HG02938 (cell line): Measurements from ENCODE around the gene NT5DC4.
A peak's percentile ranks its signal among the peaks of the same experiment; 100 is the strongest.

Source experiments
- ATAC-seq: cut with Tn5 transposase; IDR thresholded peaks from one replicate; pipeline ENCODE4 v1.9.1; 2021; ENCODE audit warnings: mild to moderate bottlenecking, moderate library complexity; ENCODE audit not compliant: unreplicated experiment

The NT5DC4 gene

DNA sequence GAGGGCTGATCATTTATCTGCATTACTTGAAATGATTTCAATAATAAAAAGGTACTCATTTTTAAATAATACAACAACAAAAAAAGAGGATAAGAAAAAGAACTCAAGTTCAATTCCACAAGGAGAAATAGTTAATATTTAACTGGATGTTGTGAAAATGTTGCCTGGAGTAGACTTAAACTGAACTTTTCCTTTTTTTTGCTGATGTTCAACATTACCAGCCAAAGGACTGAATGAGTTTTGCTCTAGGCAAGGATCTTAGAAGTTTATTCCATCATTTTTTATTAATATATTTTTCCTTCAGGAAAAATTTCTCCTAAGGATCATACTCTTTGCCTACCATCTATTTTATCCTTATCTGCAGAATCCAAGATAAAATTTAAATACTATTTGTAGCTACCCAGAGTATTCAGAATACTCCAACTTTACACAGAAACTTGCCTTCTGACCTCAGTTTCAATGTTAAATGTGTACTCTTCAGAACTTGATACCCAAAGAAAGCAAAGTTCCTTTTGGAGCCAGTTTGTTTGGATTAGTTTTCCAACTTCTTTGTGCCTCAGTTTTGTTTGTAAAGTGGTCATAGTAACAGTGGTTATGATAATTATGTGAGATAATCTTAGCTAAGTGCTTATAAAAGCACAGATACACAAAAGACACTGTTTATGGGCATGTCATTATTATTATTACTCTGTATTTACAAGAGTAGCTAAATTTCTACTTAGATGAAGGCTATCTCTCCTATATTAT, 30.8 kb downstream of the NT5DC4 start:
- ATAC-seq: no peak

DNA sequence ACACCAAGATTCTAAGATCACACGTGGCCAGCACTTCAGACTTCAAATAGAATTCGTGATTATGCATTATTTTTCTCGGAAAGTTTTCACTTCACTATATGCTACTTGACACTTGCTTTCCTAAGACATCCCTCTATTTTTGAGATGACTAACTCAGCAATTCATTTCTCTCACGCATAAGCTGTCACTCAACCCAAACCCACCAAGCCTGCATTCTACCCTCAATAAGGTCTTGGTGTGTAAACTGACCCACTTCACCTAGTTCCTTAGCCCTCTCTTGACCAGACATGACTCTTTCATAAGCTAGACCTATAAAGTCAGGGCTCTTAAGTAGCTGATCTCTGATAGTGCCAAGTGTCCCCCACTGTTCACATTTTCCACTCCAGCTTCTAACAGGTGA, 31.8 kb downstream of the NT5DC4 start:
- ATAC-seq: no peak

DNA sequence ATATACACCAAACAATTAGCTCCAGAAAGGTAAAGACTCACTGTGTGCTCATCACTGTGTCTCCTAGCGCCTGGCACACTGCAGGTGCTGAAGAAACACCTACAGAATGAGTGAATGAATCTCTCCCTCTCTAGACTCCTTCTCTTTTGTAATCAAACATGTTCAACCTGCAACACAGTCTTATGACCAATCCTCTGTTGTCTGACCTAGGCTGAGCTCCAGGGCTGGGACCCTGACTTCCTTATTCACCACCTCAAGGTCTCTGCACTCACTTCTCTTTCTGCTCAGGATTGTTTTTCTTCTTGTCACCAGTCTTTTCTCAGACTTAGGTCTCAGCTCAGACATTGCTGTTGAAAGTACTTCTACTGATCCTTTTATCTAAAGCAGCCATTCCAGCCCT, 33.7 kb downstream of the NT5DC4 start:
- no peak for ATAC-seq

DNA sequence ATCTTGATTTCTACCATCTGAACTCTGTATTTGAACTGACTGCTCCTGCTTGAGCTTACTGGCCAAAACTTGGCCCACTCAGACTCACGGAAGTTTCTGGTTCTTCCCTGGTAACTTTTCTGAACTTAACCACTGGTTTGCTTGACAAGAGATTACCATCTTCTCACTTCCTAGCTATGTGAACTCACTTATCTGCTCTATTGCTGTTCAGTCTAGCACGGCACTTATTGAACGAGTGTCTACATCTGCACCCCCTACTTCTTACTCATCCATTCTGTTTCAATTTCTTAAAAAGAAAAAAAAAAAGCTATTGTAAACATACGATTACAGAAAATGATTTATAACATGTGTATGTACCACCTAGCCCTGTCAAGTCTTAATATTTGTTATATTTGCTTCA, 34.6 kb downstream of the NT5DC4 start:
- ATAC-seq: no peak

DNA sequence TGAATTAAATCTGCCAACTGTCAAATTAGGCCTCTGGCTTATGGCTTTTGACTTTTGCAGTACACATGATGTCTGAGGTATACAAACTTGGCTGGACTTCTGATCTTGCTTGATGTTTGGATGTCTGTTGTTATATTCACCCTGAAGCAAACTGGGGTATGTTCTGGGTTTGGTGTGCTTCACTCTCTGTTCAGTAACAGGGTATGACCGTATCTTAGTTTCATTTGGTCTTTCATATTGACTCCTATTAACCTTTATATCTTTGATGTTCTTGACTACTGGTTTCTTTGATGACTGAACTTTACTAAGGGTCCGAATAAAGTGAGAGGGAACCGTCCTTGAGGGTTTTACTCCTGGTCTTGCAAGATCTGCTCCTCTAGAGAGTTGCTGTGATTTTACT, 35.4 kb downstream of the NT5DC4 start:
- ATAC-seq: no peak

DNA sequence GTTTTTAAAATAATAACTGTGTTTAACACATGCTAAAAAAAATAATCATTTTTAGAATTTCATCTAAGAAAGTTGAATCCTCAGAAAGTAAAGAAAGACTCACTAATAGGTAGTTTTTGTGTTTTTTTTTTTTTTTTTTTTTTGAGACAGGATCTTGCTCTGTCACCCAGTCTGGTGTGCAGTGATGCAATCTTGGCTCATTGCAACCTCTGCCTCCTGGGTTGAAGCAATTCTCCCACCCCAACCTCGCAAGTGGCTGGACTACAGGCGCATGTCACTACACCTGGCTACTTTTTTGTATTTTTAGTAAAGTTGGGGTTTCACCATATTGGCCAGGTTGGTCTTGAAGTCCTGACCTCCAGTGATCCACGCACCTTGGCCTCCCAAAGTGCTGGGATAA, 36.4 kb downstream of the NT5DC4 start:
- ATAC-seq: no peak

DNA sequence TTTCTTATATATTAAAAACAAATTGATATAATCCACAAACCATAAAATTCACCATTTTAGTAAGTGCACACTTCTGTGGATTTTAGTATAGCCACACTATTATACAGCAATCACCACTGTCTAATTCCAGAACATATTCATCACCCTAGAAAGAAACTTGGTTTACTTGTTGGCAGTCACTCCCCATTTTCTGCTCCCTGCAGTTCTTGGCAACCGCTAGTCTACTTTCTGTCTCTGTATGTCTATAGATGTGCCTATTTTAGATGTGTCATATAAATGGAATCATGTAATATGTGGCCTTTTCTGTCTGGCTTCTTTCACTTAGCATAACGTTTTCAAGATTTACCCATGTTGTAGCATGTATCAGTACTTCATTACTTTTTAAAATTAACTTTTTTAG, 37.9 kb downstream of the NT5DC4 start:
- ATAC-seq: no peak

DNA sequence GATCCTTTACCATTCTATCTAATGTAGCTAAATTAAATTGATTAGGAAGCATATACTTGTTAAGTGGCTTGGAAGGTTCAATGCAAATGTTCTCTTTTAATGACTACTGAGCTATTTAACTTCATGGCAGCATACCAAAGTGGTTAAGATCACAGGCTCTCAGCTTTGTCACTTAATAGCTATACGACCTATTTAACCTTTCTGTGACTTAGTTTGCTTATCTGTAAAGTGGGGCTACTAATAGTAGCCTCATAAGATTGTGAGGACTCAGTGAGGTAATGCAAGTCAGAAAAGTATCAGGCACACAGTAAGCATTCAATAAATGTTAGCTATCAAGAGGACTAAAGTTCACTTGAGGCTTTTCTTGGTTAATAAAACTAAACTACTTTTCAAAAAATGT, 39.3 kb downstream of the NT5DC4 start:
- ATAC-seq: no peak

DNA sequence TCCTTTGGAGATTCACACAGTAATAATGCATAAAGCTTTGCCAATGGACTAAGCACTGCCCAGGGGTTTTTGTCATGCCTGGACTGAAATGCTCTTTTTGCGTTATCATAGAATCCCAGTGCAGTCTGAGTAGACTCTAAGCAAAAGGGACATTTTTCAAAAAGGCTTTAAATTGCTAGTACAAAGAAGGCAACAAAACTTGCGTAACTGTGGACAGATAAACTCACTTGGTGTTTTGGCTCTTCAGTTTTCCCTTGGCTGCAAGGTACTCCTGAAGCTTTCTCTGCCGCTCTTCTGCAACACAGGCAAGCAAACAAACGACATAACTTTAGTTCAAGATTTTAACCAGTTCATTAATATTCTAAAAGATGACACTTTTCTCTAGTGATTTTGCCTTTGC, 41.5 kb downstream of the NT5DC4 start:
- ATAC-seq: no peak

DNA sequence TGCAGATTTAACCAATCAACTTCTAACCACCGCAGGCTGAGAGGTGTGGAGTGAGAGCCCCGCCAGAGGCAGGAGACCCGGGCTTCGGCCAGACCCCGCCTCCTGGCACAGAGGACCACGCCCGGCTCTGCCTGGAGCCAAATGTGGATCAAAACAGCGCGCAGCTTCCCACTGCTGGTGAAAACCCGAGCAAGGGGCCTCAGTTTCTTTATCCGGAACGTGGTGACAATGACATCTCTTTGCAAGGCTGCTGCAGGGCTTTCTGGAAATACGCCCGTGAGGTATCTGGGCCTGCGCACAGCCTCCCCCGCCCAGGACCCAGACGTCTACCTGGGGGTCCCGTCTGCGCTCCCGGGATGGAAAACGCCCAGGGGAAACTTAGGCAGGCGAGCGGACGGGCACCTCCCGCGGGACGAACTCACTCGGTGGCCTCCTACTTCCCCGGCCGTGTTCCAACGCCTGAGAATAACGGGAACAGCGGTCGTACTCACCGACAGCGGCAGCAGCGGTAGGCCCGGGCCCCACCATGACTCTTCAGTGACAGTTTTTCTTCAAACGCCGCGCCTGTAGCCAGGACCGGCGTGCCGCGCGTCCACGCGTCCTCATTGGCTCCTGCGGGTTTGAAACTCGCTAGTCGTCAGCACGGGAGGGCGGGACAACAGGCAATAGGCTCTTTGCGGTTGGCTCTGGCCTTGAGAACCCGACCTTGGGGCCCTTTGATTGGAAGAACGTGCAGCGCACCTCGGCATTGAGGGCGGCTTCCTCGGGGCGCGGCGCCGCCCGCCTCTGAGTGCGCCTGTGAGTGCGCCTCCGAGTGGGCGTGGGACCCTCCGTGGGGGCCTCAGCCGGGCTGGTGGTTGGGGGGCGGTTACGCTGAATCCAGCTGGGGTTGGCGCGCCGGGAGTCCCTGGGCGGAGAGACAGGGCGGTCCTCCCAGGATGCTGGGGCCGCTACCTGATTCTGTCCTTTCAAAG, 43.5 kb downstream of the NT5DC4 start, which contains the start of gene CKAP2L:
Gene CKAP2L (minus strand): TSS at position 539 of the 974 bp plus-strand sequence. CDS start 11 bp downstream, at position 528.
- peak; percentile 98 for ATAC-seq

DNA sequence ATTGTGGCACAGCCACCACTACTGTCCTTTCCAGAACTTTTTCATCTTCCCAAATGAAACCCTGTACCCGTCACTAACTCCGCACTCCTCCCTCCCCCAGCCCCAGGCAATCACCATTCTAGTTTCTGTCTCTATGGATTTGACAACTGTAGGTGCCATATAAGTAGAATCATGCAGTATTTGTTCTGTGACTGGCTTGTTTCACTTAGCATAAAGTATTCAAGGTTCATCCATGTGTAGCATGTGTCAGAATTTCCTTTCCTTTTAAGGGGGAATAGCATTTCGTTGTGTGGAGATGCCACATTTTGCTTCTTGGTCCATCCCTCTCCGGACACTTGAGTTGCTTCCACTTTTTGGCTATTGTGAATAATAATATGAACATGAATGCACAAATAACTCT, 44.4 kb downstream of the NT5DC4 start:
- no peak for ATAC-seq

DNA sequence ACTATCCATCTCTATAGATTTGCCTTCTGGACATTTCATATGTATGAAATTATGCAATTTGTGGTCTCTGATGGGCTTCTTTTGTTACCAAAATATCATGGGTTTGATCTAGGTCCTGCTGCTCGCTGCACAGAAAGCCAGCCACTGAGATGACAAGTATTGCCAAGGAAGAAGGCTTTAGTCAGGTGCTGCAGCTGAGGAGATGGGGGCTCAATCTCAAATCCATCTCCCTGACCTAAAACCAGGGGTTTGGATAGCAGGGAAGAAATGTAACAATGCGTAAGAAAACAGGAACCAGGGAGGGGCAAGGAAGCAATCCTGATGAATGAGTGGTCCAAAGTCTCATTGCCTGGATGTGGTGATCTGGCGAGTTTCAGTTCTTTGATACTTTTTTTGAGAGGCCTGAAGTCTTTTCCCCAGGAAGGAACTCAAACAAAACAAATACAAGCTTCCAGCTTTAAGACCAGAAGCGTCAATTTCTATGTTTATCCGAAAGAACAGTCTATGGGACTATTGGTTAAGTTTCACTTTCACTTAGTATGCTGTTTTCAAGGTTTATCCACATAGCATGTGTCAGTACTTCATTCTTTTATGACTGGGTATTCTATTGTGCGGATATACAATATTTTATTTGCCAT, 47.0 kb downstream of the NT5DC4 start:
- no peak for ATAC-seq

DNA sequence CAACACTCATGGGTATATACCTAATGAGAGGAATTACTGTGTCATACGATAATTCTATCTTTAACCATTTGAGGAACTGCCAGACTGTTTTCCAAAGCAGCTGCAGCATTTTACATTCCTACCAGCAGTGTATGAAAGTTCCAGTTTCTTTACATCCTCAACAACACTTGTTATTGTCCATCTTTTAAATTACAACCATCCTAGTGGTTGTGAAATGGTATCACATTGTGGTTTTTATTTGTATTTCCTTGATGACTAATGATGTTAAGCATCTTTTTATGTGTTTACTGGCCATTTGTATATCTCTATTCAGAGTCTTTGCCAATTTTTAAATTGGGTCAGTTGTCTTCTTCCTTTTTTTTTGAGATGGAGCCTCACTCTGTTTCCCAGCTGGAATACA, 47.6 kb downstream of the NT5DC4 start:
- ATAC-seq: no peak

DNA sequence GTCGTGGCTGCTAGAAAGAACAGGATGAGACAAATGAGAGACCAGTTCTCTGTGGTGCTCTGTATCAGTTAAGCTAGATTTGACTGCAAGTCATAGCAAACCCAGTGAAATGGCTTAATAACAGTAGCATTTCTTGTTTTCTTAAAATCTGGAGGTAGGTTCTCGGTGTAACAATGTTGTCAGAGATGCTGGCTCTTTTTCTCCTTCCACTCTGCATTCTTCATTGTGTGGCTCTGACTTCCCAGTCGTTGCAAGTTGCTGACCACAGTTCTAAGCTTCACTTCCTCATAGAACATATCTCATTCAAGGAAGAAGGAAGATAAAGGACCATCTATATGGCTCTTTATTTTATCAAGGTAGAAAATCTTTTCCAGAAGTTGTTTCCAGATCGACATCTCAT, 51.5 kb downstream of the NT5DC4 start:
- no peak for ATAC-seq

DNA sequence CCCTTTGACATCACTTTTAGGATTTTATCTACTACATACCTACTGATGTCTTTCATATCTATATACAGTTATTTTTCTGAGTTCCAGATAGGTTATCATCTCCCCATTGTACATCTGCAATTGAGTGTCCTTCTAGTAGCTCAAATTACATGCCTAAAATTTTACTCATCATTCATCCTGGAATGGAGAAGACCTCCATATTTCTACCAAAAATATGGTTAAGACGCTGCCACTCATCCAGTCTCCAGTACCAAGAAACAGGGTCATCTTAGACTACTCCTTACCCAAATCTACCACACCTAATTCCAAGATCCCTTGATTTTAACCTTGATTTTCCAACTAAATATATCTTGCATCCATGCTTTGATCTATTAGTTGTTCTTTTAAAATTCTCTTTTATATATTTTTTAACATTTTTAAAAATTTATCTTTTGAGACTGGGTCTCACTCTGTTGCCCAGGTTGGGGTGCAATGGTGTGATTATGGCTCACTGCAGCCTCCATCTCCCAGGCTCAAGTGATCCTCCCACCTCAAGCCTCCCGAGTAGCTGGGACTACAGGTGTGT, 52.2 kb downstream of the NT5DC4 start:
- no peak for ATAC-seq

DNA sequence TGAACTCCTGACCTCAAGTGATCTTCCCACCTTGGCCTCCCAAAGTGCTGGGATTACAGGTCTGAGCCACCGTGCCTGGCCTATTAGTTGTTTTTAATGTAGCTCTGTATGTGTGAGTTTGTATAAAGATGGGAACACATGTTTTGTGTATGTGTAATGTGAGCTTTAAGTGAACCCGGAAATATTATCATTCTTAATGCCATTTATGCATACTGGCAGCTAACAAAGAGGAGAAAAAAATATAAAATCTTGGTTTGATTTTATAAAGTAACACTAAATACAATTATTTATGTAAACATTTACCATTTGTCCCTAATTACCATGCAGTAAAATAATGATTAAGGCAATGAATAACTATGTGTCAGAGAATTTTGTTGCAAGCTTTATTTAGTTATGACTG, 52.7 kb downstream of the NT5DC4 start:
- no peak for ATAC-seq

DNA sequence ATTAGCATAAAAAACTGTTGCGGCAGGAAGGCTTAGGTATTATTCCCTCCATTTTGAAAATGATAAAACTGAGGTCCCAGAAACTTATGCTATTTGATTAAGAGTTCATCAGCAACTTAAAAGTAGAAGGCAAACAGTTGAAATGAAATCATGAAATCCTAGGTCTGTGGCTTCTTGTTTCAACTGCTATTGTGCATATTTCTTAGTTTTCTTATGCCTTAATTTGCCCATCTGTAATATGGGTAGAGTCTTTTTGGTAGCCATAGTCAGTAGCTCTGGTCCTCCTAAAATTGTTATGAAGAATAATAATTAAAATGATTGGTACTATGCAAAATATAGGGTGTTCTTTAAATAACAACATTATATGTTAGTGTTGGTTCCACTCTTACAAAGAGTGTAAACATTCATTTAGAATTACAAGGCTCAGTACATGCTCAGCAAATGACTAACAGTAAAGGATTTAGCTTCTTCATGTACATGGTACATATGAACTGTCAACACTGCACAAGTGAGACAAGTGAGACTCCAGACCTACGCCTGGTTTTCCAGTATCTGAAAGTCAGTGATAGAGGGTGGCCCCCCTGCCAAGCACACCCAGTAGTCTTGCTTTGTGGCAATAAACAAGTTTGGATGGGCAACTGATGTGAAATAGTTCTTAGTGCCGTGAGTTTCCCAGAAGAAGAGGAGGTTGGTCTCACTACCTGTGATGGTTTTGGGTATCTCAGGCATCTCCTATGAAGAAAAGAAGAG, 53.9 kb downstream of the NT5DC4 start:
- no peak for ATAC-seq

DNA sequence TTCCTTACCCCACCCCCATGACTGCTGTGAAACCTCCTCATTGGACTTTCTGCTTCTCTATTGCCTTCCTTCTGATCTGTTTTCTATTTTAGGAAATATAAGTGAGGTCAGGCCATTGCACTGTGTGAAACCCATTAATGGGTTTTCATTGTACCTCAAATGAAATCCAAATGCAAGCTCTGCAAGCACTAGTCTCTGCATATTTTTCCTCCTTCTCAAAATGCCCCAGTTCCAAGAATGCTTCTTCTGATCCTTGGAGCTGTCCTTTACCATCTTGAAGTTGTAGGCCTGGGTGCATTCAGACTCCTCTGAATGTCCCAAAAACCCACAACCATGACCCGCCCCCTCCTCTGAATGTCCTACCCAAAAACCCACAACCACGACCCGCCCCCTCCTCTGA, 55.3 kb downstream of the NT5DC4 start:
- ATAC-seq: no peak

DNA sequence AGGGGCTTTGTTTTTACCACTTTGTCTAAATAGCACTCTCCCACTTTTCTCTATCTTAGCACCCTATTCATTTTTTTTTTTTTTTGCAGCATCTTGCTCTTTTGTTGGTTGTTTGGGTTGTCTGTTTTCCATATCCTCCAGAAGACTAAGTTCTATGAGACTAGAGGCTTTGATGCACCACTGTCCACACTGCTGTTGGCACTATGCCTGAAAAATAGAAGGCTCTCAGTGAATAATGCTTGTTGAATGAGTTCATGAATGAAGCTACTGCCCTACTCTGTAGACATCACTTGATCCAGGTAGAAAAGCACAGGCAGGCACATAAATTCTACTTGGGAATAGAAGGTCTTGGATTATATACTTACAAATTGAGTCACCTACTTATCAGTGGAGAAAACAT, 56.2 kb downstream of the NT5DC4 start:
- no peak for ATAC-seq

DNA sequence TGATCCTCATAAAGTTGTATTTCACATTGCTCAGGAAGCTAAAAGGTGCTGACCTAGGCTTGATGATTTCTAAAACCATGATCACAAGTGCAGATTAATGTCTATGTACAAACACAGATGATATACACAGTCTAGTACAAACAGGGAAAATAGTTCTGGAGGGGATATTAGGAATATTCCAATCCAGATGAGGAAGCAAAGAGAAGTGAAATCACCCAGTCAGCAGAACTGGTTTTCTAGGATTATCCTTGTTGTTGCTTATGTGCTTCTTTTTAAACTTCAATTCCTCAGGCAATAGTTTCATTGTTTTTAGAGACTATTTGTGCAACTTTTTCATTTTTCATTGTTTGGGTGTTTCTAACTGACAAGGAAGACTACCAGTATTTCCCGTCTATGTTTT, 58.8 kb downstream of the NT5DC4 start:
- ATAC-seq: no peak
